ENCODE measurements around the gene CABYR. TPM values are rescaled to one million over a fixed set of nuclear protein-coding genes. Genes with fewer than 3 reads are reported as not detected.

The CABYR gene
- total RNA-seq, 4 donors from 2014 or later = 1.9 to 5.3 (median 2.4) TPM

DNA sequence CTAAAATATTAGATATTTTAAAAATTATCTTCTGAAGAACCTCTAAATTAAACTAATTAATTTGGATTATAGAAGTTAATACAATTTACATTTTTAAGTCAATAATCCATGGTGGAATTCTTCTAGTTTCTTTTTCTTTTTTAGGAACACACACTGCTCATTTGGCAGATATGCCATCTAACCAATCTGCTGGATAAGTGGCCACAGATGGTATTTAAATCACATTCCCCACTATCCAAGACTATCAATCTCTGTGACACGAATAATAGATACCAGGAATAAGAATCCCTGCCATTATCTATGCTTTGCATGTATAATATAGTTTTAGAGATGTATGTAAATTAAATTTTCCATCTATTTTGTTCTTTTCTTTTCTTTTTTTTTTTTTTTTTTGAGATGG lies 58.5 kb downstream of the CABYR start:
- TF ChIP-seq, protein P1, sequence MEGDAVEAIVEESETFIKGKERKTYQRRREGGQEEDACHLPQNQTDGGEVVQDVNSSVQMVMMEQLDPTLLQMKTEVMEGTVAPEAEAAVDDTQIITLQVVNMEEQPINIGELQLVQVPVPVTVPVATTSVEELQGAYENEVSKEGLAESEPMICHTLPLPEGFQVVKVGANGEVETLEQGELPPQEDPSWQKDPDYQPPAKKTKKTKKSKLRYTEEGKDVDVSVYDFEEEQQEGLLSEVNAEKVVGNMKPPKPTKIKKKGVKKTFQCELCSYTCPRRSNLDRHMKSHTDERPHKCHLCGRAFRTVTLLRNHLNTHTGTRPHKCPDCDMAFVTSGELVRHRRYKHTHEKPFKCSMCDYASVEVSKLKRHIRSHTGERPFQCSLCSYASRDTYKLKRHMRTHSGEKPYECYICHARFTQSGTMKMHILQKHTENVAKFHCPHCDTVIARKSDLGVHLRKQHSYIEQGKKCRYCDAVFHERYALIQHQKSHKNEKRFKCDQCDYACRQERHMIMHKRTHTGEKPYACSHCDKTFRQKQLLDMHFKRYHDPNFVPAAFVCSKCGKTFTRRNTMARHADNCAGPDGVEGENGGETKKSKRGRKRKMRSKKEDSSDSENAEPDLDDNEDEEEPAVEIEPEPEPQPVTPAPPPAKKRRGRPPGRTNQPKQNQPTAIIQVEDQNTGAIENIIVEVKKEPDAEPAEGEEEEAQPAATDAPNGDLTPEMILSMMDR (IDR thresholded peaks at IDR 0.05) = no peak
- no peak for ATAC-seq (ENCODE audit: low FRiP score)

DNA sequence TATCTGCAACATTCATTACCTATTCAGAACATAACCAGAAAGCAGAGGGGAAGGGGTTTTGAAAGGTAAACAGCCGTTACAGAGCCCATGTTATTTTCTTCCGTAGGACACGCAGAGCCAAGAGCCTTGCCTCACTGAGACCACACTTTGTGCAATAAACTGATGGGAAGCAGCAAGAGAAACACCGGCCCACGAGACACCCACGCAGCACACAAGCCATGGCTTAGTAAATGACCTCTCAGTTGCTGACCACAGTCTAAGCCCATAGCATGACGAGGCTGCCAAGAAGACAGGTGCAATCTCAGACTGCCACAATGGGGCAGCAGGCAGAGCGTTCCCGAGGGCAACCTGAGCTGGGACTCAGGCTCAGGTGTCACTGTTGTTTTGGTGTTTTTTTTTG lies 59.6 kb downstream of the CABYR start:
- ATAC-seq (ENCODE audit: low FRiP score) (no peak), DNase-seq (ENCODE audit: low spot score) (no peak)
- TF ChIP-seq, protein P1 (IDR thresholded peaks at IDR 0.05) = no peak

More for the DNA sequence above, 58.5 kb downstream of the CABYR start:
- DNase-seq (ENCODE audit: low spot score) = no peak

DNA sequence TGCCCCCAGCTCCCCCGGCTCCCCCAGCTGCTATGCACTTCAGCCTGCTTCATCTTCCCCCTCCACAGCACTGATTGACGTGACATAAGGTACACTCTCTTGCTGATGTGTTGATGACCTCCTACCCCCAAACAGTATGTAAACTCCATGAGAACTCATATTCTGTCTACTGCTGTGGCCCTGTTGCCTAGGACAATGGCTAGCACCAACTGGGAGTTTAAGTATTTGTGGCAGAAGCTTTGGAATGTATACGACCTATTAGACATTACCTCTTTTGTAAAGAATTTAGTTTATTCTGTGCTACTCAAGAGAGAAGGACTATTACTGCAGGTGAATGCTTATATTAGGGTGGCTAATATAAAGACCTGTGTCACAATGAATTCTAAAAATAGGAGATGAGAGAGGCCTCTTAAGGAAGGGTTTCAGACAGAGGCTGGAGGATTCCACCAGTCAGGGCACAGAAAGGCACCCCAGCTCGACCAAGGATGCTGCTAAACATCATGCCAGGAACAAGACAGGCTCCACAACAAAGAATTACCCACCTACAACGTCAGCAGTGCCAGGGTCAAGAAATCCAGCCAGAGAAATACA lies 60.6 kb downstream of the CABYR start:
- TF ChIP-seq, protein P1 (IDR thresholded peaks at IDR 0.05) = no peak
- ATAC-seq (ENCODE audit: low FRiP score) = no peak
- no peak for DNase-seq (ENCODE audit: low spot score)

DNA sequence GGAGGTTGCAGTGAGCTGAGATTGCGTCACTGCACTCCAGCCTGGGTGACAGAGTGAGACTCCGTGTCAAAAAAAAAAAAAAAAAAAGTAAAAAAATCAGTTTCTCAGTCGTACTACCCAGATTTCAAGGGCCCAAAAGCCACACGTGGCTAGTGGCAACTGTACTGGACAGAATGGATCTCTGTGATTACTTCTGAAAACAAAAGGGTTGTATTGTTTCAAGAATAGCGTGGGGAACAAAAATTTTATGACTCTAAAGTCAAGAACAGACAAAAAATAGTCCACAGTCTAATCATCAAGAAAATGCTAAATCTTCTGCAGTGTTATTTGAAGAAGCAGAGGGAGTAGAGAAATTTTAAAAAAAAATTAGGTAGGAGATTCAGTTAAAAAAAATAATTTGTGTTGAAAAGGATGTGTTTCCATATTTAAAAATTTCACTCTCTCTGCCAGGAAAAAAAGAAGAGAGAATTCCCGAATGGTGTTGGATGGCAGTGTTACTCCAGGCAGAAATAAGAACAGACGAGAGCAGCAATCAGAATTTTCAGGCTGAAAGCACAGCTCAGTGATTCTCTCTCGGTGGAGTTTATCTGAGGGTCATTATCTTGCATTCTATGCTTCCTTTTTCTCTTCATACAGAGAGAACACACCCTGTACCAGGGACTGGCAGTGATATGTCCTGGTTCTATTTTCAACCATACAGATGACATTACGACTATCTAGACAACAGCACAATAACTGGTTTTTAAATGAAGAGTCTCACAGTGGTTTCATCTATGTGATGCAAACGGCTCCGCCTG lies 61.8 kb downstream of the CABYR start:
- ATAC-seq (ENCODE audit: low FRiP score) (no peak), DNase-seq (ENCODE audit: low spot score) (no peak)

DNA sequence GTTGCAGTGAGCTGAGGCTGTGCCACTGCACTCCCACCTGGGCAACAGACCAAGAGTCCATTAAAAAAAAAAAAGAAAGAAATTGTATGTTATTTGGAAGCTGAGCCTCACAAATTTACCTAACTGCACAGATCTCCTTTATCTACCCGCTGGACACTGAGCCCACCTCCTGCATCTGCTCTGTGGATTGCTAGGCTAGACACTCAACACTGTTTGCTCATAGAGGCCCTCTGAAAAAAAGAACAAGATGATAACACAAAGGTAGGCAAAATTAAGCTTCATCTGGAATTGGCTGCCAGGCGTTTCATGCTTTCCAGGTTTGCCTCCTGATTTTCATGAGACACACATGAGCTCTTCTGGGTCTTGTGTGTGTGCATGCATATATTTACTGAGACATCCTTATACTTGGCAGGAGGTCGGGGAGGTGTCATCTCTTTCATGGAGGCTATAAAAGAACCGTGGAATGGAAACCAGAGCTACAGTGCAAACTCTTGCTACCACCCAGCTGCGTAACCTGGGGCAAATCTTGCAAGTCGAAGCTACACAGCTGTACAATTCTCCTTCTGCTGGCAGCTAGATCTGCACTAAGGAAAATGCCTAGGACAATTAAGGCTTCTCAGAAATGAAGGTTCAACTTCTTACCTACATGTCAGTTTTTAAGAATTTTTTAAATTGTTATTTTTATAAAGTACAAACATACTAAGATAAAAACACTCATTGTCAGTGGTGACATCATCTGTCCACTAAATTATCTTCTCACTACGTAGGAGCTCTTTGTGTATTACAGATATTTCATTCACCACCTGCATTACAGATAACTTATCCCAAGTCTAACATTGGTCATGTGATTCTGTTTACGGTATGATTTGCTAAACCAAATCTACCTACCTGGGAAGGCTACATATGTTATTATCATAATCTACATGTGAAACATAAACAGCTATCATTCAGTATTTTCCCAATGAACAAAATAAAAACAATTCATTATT lies 63.1 kb downstream of the CABYR start:
- ATAC-seq (ENCODE audit: low FRiP score) (no peak), DNase-seq (ENCODE audit: low spot score) (no peak)
- TF ChIP-seq, protein P1 (IDR thresholded peaks at IDR 0.05) = no peak

More for the DNA sequence above, 61.8 kb downstream of the CABYR start:
- TF ChIP-seq, protein P1 (IDR thresholded peaks at IDR 0.05) = no peak

DNA sequence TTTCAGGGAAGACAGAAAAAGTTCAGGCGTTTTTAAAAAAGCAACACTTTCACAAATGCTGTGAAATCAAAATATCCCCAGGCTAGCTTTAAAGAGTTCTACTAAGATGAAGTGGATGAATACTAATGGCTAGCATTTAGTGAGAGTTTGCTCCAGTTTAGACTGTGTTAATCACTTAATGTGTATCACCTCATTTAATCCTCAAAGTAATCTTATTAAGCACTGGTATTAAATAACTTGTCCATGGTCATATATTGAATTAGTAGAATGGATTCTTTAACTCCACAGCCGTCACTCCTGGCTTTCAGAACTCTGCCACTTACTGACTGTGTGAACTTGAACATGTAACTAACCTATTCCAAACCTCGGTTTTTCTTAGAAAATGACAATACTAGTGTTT lies 66.0 kb downstream of the CABYR start:
- ATAC-seq (ENCODE audit: low FRiP score) (no peak), DNase-seq (ENCODE audit: low spot score) (no peak)
- TF ChIP-seq, protein P1 (IDR thresholded peaks at IDR 0.05) = no peak
